A172 (cell line): ENCODE measurements around the gene DND1. TPM values are rescaled to one million over a fixed set of nuclear protein-coding genes. Genes with fewer than 3 reads are reported as not detected.
"Not testable (repeated sequence)": the region's sequence is repeated elsewhere in the genome, so short reads cannot be mapped to it uniquely, and the experiment has no call there.

Experiments
- DNase-seq: peaks from one replicate; pipeline ENCODE4 v3.0.0-alpha.2; 2015; ENCODE audit warnings: low spot score
- total RNA-seq: library from RNA; depleted of rRNA; stranded (reverse); fragments of >200 nt; shearing (Covaris generic); gene quantifications from 2 replicates; pipeline ENCODE4 v1.2.3, GENCODE V29; 2014

The DND1 gene
- total RNA-seq, 1 experiment from 2014 or later, result 1.5 TPM

DNA sequence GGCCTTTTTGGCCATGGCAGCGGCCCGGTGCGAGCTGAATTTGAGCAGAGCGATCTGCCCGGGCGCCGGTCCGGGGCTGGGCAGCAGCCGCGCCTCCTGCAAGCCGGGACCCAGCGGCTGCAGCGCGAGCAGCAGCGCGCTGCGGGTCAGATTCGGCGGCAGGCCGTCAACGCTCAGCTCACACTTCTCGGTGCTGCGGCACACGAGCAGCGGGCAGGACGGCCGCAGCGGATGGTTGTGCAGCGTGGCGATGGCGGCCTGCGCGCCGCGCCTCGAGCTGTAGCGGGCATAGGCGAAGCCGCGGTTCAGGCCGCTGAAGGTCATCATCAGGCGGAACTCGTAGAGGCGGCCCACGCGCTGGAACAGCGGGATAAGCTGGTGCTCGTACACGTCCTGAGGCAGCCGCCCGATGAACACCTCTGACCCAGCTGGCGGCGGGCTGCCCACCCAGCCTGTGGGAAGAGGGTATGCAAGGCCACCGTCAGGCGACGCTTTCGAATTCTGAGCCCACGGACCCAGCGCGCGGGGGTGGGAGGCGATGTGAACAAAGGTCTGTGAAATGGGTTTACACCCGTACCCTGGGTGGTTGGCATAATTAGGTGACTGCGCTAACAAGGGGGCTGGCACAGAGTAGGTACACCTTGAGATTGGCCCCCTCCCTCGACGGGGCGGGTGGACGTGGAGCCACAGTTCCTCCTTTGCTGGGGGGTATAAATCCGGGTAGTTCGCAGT is 755 bp downstream of the DND1 start:
- DNase-seq, result no peak

DNA sequence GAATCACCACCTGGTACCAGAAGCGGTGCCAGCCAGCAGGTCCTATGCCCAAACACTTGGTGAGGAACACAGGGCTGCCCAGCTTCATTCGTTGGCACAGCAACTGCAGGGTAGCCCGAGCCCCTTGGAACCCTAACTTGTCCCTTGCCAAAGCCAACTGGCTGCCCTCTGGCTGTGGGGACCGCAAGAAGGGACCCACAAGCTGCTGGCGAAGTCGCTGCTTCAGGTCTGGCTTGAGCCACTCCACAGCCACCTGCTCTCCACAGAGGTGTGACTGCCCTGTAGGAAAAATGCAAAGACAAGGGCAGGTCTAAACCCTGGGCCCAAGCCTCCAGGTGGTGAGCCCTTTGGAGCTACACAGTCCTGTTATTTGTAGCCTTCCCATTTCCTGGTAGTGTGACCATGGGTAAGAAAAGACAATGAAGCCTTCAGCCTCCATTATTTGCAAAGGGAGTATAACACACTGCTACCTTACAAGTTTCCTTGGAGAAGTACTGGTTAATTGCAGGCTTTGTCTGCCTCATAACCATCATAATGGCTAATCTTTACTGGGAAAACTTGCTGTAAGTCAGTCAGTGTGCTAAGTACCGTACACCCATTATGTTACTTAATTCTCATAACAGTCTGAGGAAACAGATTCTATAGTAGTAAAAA is 1.8 kb downstream of the DND1 start:
- DNase-seq, result no peak

DNA sequence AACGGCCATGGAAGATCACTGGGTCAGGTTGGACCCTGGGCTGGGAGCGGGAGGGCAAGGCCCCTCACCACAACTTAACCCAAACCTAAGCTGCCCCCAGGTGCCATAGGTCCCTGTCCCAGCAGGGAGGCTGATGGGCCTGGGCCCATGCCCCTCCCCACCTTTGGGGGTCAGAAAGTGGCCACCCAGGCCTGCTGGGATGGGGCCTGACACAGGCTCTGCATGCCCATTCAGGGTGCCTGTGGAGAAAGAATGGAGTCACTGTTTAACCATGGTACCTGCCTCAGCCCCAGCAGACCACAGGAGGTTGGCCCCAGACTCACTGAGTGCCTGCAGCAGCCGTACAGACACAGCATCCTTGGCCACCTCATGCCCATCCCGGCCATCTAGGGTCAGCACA is 2.3 kb downstream of the DND1 start:
- DNase-seq, result not testable (repeated sequence)

DNA sequence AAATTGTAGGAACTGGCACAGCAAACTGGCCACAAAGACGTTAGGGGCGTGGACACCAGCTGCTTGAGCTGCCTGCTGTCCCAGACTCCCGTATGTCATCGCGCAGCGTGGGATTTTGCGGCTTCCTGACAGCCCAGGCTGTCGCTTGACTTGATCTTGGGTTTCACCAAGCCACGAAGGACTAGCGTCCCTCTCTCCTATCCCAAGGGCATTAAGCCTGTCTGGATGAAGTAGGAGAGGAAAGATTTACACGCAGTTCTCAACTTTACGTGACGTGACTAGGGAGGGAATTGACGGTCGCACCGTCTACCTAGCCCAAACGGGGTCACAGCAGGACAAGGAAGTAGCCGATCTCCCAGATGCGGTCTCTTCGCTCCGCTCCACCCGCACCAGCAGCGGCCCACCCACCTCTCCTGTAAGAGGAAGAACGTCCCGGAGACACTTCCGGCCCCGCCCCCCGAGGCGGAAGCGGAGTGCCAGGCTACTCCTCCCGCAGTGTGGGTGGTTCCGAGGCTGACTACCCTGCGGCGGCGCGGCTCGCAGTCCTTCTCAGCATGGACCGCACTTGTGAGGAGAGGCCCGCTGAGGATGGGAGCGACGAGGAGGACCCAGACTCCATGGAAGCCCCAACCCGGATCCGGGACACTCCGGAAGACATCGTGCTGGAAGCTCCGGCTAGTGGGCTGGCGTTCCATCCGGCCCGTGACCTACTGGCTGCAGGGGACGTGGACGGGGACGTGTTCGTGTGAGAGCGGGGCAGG is 8.8 kb downstream of the DND1 start, which contains the start of gene WDR55:
Gene WDR55, plus strand, starts transcription at position 546 of the 761 bp plus-strand sequence. Its CDS starts 9 bp downstream, at position 555.
- DNase-seq, result peak; percentile 95

DNA sequence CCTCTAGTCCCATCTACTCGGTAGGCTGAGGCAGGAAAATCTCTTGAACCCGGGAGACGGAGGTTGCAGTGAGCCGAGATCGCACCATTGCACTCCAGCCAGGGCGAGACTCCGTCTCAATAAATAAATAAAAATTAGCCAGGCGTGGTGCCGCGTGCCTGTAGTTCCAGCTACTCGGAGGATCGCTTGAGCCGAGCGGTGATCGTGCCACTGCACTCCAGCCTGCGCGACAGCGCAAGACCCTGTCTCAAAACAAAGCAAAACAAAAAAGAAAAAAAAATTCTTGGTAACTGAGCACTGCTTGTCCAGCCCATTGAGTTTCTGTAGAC is 9.4 kb downstream of the DND1 start:
- no peak for DNase-seq

DNA sequence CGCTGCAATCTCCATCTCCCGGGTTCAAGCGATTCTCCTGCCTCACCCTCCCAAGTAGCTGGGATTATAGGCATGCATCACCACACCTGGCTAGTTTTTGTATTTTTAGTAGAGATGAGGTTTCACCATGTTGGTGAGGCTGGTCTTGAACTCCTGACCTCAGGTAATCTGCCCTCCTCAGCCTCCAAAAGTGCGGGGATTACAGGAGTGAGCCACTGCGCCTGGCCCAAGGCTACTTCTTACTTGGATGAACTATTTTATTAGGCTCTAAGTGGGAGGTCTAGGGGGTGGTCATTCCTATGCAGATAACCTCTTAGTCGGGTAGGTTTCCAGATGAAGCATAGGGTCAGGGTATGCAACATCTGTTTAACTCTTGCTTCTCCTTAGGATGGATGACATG is 13.0 kb downstream of the DND1 start:
- not testable (repeated sequence) for DNase-seq

DNA sequence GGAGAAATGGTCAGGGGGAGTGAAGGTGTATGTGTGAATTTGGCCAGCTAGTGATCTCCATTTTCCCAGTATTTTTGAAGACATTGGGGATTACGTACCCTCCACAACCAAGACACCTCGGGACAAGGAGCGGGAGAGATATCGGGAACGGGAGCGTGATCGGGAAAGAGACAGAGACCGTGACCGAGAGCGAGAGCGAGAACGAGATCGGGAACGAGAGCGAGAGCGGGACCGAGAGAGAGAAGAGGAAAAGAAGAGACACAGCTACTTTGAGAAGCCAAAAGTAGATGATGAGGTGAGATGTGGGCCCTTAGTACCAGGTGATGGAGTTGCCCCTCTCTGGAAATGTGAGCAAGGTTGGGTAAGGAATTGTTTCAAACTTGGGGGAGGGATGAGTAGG is 14.5 kb downstream of the DND1 start:
- DNase-seq, result no peak

DNA sequence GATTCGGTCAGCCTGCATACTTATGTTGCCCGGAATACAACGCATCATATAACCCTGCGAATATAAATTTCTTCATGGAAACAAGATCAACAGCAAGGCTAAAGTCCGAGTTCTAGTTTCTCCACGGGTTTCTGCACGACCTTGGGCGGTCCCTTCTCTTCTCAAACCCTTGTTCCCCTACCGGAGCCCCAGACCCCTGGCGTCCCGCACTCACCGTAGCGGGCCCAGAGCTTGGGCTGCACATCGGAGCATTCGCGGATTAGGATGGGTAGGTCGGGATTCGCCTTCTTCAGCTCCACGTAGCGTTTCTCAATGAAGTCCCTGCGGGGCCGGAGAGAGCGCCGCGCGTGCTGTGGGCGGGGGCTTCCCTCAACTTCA is 26.3 kb downstream of the DND1 start:
- no peak for DNase-seq

DNA sequence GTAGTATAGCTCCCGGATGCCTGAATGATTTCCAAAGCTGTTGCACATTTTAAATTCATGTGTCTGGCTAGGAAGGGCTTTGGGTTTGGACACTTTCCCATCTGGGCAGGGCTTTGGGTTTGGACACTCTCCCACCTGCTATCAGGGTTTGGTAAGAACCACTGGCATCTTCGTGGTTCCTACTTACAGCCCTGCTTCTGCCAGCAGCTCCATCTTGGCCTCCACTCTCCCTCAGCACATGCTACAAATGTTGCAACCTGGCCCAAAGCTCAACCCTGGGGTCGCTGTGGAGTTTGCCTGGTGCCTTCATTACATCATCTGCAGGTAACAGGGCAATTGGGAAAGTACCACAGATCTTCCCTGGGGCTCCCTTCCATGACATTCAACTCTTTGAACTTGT is 30.7 kb downstream of the DND1 start:
- no peak for DNase-seq

DNA sequence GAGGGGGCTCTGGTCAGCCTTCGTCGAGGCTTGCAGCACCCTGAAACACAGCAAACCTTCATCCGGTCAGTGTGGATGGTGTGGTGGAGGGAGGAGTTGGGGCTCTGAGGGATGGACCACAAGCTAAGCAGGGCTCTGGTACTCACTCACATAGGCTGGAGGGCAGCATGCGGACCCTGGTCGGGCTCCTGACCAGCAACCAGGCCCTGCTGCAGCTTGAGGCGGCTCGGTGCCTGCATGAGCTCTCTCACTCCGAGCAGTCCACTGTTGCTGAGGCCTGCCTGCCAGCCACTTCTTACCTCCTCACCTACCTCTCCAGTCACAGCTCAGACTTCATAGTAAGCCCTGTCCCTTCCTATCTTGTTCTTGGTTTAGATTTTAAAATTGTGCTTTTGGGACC is 31.7 kb downstream of the DND1 start:
- DNase-seq, result no peak

DNA sequence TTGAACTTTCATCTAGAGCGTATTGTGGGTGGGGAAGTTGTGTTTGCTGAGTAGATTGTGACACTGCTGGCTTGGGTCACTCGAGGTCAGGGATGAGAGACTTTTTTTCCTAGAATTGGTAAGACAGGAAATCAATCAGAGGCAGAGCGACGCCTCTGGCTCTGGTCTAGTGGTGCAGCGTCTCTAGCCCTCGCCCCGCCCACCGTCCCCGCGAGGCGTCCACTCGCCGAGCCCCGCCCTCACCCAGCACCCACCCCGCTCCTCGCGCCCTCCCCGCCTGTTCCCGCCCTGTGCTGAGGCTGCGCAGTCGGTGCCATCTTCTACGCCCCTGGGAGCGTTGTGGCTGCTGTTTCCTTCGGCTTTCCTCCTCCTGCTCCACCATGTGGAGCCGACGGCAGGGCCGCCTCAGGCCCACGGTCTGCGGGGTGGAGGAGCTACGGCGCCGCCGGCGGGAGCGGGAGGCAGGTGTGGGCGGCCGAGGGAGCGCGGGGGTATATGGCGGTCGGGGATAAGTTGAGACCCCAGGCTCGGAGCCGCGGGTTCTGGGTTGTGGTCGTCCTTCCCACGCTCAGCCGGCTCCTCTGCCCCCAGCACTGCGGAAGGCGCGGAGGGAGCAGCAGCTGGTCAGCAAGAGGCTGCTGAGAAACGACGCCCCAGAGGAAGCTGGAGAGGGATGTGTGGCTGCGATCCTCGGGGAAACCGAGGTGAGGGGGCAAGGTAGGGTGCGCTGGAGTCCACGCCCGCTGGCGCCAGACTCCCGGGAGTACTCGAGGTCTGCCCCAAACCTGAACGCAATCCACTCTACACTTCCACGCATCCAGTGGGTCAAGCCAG is 34.0 kb downstream of the DND1 start, which contains the start of gene TMCO6:
Gene TMCO6, plus strand, starts transcription at position 304 of the 834 bp plus-strand sequence. Its CDS starts 77 bp downstream, at position 381.
- DNase-seq, result peak; percentile 61

DNA sequence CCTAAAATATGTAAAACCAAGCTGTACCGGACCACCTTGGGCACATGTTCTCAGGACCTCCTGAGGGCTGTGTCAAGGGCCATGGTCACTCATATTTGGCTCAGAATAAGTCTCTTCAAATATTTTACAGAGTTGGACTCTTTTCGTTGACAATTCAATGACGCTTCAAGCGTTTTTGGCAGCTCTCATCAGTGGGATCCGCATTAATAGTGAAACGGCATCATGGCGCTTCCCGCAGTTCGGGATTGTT is 34.6 kb downstream of the DND1 start:
- not testable (repeated sequence) for DNase-seq

DNA sequence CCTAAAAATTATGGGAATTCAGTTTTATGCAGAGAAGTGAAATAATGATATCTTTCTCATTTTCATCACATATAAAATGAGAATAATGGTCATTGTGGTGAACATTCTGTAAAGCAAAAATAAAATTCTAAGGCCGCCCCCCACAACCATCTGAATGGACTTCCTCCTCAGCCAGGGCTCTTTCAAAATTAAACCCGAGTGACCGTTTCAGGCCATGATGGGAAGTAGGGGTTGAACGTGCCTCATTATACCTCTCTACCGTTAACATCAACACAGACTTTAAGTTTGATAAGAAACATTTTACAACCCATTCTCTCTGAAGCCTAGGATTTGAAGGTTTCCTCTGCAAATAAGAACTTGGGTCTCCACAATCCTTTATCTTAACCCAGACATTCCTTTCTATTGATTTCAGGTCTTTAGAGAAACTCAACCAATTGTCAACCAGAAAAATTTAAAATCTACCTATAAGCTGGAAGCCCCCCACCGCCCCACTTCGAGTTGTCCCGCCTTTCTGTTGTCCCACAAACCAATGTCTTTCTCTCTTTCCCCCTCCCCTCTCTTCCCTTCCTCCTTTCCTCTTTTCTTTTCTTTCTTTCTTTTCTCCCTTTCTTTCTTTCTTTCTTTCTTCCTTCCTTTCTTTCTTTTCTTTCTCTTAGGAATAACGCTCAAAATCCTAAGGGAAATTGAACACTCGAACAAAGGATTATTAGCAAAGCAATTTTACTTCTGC is 35.8 kb downstream of the DND1 start:
- DNase-seq, result no peak

DNA sequence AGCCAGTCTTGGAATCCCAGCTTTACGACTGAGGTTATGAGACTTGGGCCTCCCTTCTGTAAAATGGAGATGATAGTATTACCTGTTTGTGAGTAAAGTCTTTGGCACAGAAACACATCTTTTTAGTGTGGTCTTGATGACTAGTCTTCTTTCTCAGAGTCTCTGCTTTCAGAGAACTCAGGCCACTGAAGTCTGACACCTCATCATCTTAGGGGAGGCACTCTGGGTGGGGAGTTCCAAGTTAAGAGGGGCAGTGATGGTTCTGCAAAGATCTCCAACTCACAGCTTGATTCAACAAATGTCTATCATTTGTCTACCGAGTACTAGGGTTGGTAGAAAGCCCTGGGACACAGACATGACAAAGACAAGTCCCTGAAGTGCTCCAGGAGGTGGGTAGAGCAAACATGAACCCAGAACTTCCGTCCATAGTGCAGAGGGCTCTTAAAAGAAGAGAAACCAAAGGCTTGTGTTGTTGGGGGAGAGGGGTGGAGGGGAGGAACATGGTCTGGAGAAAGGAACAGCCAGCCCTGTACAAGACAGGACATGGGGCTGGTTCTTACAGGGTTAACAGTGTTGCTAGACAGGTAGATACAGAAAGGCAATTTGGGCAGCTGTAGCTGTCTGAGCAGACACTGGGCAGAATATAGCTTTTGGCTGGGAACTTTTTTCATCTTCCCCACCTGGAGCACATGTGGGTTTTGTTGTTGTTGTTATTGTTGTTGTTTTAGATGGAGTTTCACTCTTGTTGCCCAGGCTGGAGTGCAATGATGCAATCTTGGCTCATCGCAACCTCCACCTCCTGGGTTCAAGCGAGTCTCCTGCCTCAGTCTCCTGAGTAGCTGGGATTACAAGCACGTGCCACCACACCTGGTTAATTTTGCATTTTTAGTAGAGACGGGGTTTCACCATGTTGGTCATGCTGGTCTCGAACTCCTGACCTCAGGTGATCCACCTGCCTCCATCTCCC is 37.8 kb downstream of the DND1 start:
- no peak for DNase-seq

DNA sequence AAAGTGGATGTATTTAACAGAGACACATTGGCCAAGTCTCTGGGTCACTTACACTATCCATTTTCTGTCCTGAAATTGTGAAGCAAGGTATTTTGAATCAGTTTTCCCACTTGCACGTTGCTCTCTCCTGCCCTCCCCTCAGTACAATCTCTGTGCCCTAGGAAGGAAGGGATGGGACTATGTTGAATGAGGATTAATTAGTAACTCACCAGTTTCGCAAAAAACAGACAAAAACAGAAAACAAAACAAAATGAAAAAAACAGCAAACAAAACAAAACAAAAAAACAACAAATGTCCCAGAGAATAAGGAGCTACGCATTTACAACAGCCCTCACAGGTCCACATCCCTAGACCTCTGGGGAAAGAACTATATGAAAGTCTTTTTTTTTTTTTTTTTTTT is 39.3 kb downstream of the DND1 start:
- no peak for DNase-seq

DNA sequence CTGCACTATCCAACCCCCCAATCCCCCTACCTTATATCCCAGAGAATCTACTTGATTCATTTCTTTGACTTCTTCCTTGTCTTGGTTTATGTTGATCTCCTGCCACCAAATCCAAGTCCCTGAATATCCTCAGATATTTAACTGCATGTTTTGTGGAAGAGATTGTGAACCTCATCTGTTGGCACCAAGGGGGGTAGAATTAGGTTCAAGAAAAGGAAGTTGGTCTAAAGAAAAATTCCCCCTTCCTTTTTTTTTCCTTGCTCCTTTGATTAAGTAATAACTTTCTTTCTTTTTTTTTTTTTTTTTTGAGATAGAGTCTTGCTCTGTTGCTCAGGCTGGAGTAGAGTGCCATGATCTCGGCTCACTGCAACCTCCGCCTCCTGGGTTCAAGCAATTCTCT is 39.9 kb downstream of the DND1 start:
- DNase-seq, result no peak

DNA sequence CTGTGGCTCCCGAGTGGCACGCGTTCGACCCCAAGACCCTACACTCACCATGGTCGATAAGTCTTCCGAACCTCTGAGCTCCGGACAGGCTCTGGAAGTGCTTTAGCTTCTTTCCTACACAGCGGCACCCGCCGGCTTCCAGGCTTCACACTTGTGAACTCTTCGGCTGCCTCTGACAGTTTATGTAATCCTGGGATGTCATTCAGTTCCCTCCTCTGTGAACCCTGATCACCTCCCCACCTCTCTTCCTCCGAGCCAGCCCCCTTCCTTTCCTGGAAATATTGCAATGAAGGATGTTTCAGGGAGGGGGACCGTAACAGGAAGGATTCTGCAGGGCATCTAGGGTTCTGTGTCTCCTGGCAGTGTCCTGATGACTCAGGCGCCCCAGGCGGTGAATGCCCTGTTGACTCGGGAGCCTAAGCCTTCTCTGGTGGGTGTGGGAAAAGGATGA is 40.3 kb downstream of the DND1 start, which contains the start of gene CD14:
Gene CD14, minus strand, starts transcription at position 155 of the 451 bp plus-strand sequence. Its CDS starts 104 bp downstream, at position 51.
- DNase-seq, result no peak

DNA sequence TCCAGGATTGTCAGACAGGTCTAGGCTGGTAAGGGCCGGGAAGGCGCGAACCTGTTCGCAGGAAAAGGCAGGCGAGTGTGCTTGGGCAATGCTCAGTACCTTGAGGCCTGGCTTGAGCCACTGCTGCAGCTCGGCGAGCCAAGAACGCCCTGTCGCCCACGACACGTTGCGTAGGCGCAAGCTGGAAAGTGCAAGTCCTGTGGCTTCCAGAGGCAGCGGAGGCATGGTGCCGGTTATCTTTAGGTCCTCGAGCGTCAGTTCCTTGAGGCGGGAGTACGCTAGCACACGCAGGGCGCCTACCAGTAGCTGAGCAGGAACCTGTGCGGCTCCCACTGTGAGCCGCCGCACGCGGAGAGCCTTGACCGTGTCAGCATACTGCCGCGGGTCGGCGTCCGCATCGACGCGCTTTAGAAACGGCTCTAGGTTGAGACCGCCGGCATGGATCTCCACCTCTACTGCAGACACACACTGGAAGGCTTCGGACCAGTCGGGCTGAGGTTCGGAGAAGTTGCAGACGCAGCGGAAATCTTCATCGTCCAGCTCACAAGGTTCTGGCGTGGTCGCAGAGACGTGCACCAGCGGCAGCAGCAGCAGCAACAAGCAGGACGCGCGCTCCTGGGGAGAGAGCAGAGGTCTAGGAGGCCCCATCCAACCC is 40.9 kb downstream of the DND1 start:
- no peak for DNase-seq

DNA sequence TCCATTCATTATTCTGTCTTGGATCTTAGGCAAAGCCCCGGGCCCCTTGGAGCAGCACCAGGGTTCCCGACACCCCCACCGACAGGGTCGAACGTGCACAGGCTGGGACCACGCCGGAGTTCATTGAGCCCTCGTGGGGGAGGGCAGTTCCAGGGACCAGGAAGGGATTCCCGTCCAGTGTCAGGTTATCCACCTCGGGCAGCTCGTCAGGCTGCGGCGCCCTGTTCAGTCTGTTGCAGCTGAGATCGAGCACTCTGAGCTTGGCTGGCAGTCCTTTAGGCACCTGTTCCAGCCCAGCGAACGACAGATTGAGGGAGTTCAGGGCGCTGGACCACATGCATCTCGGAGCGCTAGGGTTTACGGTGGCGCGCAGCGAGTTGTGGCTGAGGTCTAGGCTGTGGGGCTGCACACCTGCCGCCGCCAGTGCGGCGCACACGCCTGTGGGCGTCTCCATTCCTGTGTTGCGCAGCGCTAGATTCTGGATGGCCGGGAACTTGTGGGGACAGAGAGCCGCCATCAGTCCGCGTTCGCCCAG is 41.5 kb downstream of the DND1 start:
- no peak for DNase-seq
